ENCODE results near the gene GNB1L. TPM values are rescaled to one million over a fixed set of nuclear protein-coding genes. Genes with fewer than 3 reads are reported as not detected.
A peak's percentile ranks its signal among the peaks of the same experiment; 100 is the strongest.

The GNB1L gene
- total RNA-seq, 1 donor from 2014 or later, result 13.8 TPM

GRCh38 chr22:19896665-19897355 is 42.1 kb upstream of the GNB1L start:
- no peak overlapping the region for H3K27ac Mint-ChIP-seq (ENCODE audit: unreplicated experiment)

GRCh38 chr22:19895160-19895849 is 40.6 kb upstream of the GNB1L start:
- H3K27me3 Mint-ChIP-seq (ENCODE audit: low read depth), result no peaks in the 10 kb centered on the region
- no peak overlapping the region for H3K4me3 Mint-ChIP-seq
- H3K36me3 Mint-ChIP-seq (ENCODE audit: low read depth), result no peaks in the 10 kb centered on the region
- no peak overlapping the region for H3K27ac Mint-ChIP-seq (ENCODE audit: unreplicated experiment)
- TF ChIP-seq CTCF (conservative IDR thresholded peaks at IDR 0.05), result no peak
- DNase-seq (ENCODE audit: low read depth, low spot score), result no peak
- H3K4me1 Mint-ChIP-seq, result peaks cover 24% of the 10 kb centered on the region
- H3K9me3 Mint-ChIP-seq, result no peaks in the 10 kb centered on the region

More at GRCh38 chr22:19896665-19897355, 42.1 kb upstream of the GNB1L start:
- Mint-ChIP-seq H3K4me1 (peaks cover 21% of the 10 kb centered on the region), H3K27me3 (ENCODE audit: low read depth) (no peaks in the 10 kb centered on the region), H3K9me3 (no peaks in the 10 kb centered on the region), H3K4me3 (no peak overlapping the region), H3K36me3 (ENCODE audit: low read depth) (no peaks in the 10 kb centered on the region)
- no peak for DNase-seq (ENCODE audit: low read depth, low spot score)
- no peak for TF ChIP-seq CTCF (conservative IDR thresholded peaks at IDR 0.05)

DNA sequence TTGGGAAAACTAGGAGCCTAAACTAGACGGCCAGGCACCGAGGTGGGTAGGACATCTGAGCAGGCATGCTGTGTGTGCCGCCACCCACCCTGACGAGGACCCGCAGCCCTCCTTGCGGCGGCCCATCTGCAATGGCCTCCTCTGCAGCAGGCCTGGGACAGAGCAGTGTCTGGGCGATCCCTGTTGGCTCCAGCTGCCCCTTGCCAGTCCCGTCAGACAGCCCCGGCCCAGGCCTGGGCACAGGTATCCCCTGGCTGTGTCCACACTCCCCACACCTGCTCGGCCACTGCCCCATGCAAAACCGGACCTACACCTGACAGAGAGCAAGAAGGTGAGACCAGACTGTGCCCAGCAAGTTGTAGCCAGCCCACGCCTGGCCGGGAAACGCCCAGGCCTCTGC is 38.7 kb upstream of the GNB1L start:
- Mint-ChIP-seq H3K27ac (ENCODE audit: unreplicated experiment) (no peak overlapping the region), H3K36me3 (ENCODE audit: low read depth) (no peaks in the 10 kb centered on the region), H3K27me3 (ENCODE audit: low read depth) (no peaks in the 10 kb centered on the region), H3K9me3 (no peaks in the 10 kb centered on the region), H3K4me3 (no peak overlapping the region), H3K4me1 (peaks cover 20% of the 10 kb centered on the region)
- no peak for DNase-seq (ENCODE audit: low read depth, low spot score)
- TF ChIP-seq CTCF (conservative IDR thresholded peaks at IDR 0.05), result no peak

GRCh38 chr22:19892925-19893324 is 38.3 kb upstream of the GNB1L start:
- no peak for DNase-seq (ENCODE audit: low read depth, low spot score)
- no peaks in the 10 kb centered on the region for H3K27me3 Mint-ChIP-seq (ENCODE audit: low read depth)
- peak overlapping the region; percentile 51 for H3K4me3 Mint-ChIP-seq
- no peaks in the 10 kb centered on the region for H3K9me3 Mint-ChIP-seq
- no peak overlapping the region for H3K27ac Mint-ChIP-seq (ENCODE audit: unreplicated experiment)
- no peaks in the 10 kb centered on the region for H3K36me3 Mint-ChIP-seq (ENCODE audit: low read depth)
- no peak for TF ChIP-seq CTCF (conservative IDR thresholded peaks at IDR 0.05)
- peaks cover 20% of the 10 kb centered on the region for H3K4me1 Mint-ChIP-seq

- H3K4me3 Mint-ChIP-seq, result peak overlapping the region; percentile 51
- no peak for TF ChIP-seq CTCF (conservative IDR thresholded peaks at IDR 0.05)
- H3K27ac Mint-ChIP-seq (ENCODE audit: unreplicated experiment), result no peak overlapping the region
Measured at GRCh38 chr22:19892257-19892879, 37.7 kb upstream of the GNB1L start.

More at GRCh38 chr22:19892257-19892879, 37.7 kb upstream of the GNB1L start:
- peaks cover 20% of the 10 kb centered on the region for H3K4me1 Mint-ChIP-seq
- DNase-seq (ENCODE audit: low read depth, low spot score), result no peak
- H3K9me3 Mint-ChIP-seq, result no peaks in the 10 kb centered on the region
- no peaks in the 10 kb centered on the region for H3K36me3 Mint-ChIP-seq (ENCODE audit: low read depth)
- no peaks in the 10 kb centered on the region for H3K27me3 Mint-ChIP-seq (ENCODE audit: low read depth)

Measured in neural crest cell (in vitro differentiated cells).